Epithelial cell of proximal tubule (primary cell): Measurements from ENCODE around the gene FGF19. TPM values are rescaled to one million over a fixed set of nuclear protein-coding genes. Genes with fewer than 3 reads are reported as not detected.

Source experiments
- DNase-seq: peaks from one replicate; pipeline ENCODE4 v3.0.0-alpha.2; 2011; ENCODE audit warnings: low read depth
- H3K4me3 ChIP-seq: 2 replicates; pipeline ENCODE4 v1.5.1; 2011; ENCODE audit warnings: low read depth, mild to moderate bottlenecking, low read length
- total RNA-seq: library from RNA; depleted of rRNA; stranded (reverse); fragments of >200 nt; gene quantifications from 2 replicates; pipeline ENCODE4 v1.2.3, GENCODE V29; 2015
- TF ChIP-seq, protein P1 (sequence below): conservative IDR thresholded peaks from 2 replicates; pipeline ENCODE4 v1.5.1; 2012; ENCODE audit warnings: low read depth, mild to moderate bottlenecking, low read length

FGF19 gene
- total RNA-seq, 1 donor from 2014 or later: not detected

DNA sequence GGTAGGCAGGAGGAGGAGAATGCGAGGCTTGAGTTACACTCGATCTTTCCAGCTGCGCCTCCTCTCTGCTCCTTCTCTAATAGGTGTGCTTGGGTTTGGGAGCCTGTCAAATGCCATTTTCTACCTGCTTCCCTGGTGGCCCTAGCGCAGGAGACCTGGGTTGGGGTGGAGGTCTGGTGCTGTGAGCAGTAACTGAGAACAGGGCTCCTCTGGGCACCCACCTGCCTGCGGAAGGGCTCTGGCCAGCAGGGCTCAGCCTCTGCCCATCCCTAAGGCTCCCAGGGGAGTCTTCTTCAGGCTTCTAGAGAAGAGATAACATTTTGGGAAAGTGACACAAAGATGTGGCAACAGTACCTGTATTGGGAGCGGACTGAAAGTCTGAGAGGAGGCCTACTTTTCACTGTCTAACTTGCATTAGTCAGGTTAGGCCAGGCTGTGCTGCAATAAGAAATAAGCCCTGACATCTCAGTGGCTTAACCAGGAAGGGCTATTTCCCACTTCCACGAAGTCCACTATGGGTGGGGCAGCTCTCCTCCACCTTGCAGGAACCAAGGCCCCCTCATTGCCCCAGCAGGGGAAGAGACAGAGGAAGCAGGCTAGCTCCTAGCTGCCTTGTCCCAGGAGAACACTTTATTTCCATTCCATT, 21.0 kb downstream of the FGF19 start:
- no peak overlapping the region for H3K4me3 ChIP-seq

DNA sequence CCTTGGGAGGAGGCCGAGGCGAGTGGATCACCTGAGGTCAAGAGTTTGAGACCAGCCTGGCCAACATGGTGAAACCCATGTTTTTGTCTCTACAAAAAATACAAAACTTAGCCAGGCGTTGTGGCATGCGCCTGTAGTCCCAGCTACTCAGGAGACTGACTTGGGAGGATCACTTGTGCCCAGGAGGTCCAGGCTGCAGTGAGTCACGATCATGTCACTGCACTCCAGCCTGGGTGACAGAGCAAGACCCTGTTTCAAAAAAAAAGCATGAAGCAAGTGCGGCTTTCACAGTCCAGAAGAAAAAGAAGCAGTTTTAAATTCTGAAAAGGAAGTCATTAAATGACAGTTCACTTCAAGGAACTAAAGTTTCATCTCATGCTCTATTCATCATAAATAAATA, 21.6 kb downstream of the FGF19 start:
- no peak overlapping the region for H3K4me3 ChIP-seq
- TF ChIP-seq, protein P1, sequence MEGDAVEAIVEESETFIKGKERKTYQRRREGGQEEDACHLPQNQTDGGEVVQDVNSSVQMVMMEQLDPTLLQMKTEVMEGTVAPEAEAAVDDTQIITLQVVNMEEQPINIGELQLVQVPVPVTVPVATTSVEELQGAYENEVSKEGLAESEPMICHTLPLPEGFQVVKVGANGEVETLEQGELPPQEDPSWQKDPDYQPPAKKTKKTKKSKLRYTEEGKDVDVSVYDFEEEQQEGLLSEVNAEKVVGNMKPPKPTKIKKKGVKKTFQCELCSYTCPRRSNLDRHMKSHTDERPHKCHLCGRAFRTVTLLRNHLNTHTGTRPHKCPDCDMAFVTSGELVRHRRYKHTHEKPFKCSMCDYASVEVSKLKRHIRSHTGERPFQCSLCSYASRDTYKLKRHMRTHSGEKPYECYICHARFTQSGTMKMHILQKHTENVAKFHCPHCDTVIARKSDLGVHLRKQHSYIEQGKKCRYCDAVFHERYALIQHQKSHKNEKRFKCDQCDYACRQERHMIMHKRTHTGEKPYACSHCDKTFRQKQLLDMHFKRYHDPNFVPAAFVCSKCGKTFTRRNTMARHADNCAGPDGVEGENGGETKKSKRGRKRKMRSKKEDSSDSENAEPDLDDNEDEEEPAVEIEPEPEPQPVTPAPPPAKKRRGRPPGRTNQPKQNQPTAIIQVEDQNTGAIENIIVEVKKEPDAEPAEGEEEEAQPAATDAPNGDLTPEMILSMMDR: no peak
- no peak for DNase-seq

More for the DNA sequence above, 21.0 kb downstream of the FGF19 start:
- TF ChIP-seq, protein P1: no peak
- no peak for DNase-seq

DNA sequence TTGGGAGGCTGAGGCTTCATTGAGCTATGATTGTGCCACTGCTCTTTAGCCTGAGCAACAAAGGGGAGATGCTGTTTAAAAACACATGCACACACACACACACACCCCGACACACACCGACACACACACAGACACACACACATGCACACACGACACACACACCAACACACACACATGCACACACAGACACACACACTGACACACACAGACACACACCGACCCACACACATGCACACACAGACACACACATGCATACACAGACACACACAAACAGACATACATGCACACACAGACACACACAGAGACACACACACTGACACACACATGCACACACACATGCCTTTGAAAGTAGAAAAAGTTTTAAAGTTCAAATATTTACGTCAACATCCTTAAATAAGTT, 23.1 kb downstream of the FGF19 start:
- TF ChIP-seq, protein P1: no peak
- no peak for DNase-seq
- no peak overlapping the region for H3K4me3 ChIP-seq

DNA sequence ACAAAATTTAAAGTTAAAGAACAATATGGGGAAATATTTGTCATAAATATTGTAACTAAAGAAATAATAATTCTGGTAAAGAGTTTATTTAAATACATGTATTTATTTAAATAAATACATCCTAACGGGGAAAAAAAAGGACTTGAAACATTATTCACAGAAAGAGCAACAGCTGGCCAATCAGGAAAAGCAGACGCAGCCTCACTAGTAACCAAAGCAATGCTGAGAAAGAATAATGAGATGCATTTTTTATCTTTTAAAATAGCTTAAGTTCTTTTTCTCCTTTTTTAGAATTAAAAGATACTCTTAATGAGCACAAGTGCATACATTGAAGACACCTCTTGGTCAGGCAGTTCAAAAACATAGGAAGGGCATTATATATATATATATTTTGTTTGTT, 26.1 kb downstream of the FGF19 start:
- no peak overlapping the region for H3K4me3 ChIP-seq
- TF ChIP-seq, protein P1: no peak
- DNase-seq: no peak

DNA sequence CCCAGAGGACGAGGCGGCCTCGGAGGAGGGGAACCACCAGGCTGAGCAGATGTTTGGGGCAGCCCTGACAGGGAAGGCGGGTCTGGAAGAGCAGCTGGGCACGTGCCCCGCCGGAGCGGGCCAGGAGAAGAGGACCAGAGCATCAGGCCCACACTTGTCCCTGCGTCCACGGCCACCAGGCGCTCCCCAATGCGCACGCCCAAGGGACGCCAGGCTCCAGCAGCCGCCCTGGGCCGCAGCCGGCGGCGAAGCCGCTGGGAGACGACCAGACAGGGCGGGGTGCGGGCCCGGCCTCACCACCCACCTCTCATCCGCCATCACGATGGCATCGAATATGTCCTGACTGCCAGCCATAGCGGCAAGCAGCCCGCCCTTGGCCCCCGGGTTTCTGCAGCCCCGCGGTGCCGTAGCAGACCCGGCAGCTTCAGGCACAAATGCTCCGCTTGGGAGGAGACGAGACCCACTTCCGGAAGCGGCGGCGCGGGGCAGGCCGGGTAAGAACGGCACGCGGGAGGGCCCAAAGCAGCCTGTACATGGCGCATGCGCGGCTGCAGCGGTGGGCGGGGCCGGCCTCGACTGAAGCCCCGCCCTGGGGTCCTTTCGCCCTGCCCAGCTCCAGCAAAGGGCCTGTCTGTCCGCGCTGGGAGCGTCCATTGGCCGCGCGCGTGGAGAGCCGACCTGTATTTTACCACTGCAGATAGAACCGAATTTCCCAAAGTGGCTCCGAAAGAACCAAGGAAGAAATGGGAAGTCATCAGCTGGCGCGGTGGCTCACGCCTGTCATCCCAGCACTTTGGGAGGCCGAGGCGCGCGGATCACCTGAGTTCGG, 28.7 kb downstream of the FGF19 start, which contains the start of gene LTO1:
TSS of gene LTO1 (minus strand) at position 468 of the 829 bp plus-strand sequence. CDS start at position 354, 114 bp downstream.
- TF ChIP-seq, protein P1: no peak
- DNase-seq: peak; percentile 31
- peak within 1 kb of the TSS; percentile 99 for H3K4me3 ChIP-seq

DNA sequence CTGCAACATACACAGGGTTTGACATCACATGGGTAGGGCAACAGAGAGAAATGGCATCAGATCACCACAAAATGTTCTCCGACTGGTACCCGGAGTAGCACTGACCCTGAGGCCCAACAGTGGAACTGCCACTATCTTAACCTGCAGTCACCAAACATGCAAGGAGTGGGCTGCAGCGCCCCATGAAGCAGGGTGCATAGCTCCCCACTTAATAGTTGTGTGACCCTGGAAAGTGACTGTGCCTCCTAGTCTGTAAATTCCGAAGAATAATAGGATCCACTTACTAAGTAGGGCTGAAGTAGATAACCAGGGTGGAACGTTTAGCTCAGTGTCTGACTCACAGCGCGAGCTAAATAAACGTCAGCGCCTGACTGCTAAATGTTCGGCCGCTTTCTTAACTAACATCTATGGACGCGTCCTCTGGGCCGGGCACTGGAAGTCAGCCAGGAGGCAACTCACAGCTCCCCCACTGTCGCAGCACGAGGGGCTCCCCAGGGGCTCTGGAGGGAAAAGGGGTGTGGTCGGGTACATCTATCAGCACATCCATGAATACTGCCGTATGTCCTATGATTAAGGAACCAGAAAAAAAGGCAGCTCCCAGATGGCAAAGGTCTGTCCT, 29.4 kb downstream of the FGF19 start:
- DNase-seq: no peak
- TF ChIP-seq, protein P1: no peak
- H3K4me3 ChIP-seq: peak overlapping the region; percentile 99
